Right lobe of liver (tissue), 6 donors: Measurements from ENCODE around the gene ABLIM2. TPM values are rescaled to one million over a fixed set of nuclear protein-coding genes. Genes with fewer than 3 reads are reported as not detected.

Source experiments
- ATAC-seq, 4 donors: fragments of 200-7000 bp; cut with Tn5 transposase; one replicate each; pipeline ENCODE4 v1.9.1; 2020; ENCODE audit warnings: mild to moderate bottlenecking in 4 of 4, moderate library complexity in 4 of 4
- DNase-seq, 3 donors: peaks; one replicate each; pipeline ENCODE4 v3.0.0-alpha.2; 2020
- H3K27ac ChIP-seq, 3 donors: fragments of 200-600 bp; one replicate each; pipeline ENCODE4 v1.8.0; 2022
- H3K27me3 ChIP-seq, 2 donors: fragments of 200-600 bp; one replicate each; pipeline ENCODE4 v1.8.0; 2022
- H3K36me3 ChIP-seq, 4 donors: fragments of 200-600 bp; sonication (generic) in 1 of 4; one replicate each; pipeline versions ENCODE4 v1.5.1 to v1.8.0; 2017 to 2022; ENCODE audit warnings: control low read depth in 1 of 4
- H3K4me1 ChIP-seq, 4 donors: fragments of 200-600 bp; sonication (generic) in 1 of 4; one replicate each; pipeline versions ENCODE4 v1.5.1 to v1.8.0; 2017 to 2022; ENCODE audit warnings: control low read depth in 1 of 4
- H3K4me3 ChIP-seq, 3 donors: fragments of 200-600 bp; one replicate each; pipeline ENCODE4 v1.8.0; 2022
- H3K9me3 ChIP-seq, 4 donors: fragments of 200-600 bp; sonication (generic) in 1 of 4; one replicate each; pipeline versions ENCODE4 v1.5.1 to v1.8.0; 2017 to 2022; ENCODE audit warnings: control low read depth in 1 of 4
- CTCF ChIP-seq, 4 donors: fragments of 200-600 bp in 3 of 4; fragments of 450-650 bp in 1 of 4; IDR thresholded peaks; one replicate each; pipeline versions ENCODE4 v1.5.1 to v1.8.0; 2016 to 2022; ENCODE audit warnings: antibody characterized with exemption in 4 of 4, mild to moderate bottlenecking in 2 of 4
- POLR2A ChIP-seq: fragments of 450-650 bp; IDR thresholded peaks from one replicate; pipeline ENCODE4 v1.6.1; 2017; ENCODE audit warnings: antibody characterized with exemption, mild to moderate bottlenecking
- WGBS: methylation state at CpG from one replicate; pipeline ENCODE4 v1.1.6; 2018; ENCODE audit warnings: low coverage, low lambda C conversion rate; ENCODE audit not compliant: insufficient coverage; ENCODE audit errors: missing lambda C conversion rate; 5-methylcytosine and 5-hydroxymethylcytosine counted together
- intact Hi-C, 2 donors: fragments of 100-400 bp; cut with DNase I; formaldehyde crosslinking; loops; one replicate each; pipeline versions ENCODE4 v1.11.2 to v1.14.1; 2022
- total RNA-seq, 6 experiments: library from RNA; depleted of rRNA in 2 of 6; stranded (reverse); fragments of >200 nt in 2 of 6; fragmentation: NEBNext Ultra II Directional in 3 of 6; extraction: Animal tissue kit (Norgen Biotek cat#: 25700) in 3 of 6; gene quantifications; one replicate each; pipeline versions ENCODE4 v1.1.0 to v1.2.4, GENCODE V29; 2016 to 2023
- donor health status: DM: no; HTN: yes; CAD: no.
- donor health status: DM: no; HTN: no; CAD: no.
- donor health status: DM: no; HTN: no; CAD: no.
- donor health status: DM: no; HTN: yes; CAD: no.
- donor health status: DM: no; HTN: yes; CAD: no.

ABLIM2 gene
- total RNA-seq, 6 experiments from 2014 or later, result 0.93 to 3.5 (median 2.3) TPM

- no peaks in the 10 kb centered on the region for H3K4me1 ChIP-seq
- no peak for ATAC-seq
- intact Hi-C loops, result no loop called here
Measured at GRCh38 chr4:7976634-7977033, 182.0 kb downstream of the ABLIM2 start.

GRCh38 chr4:7976025-7976424 is 182.6 kb downstream of the ABLIM2 start:
- H3K4me3 ChIP-seq, result no peak overlapping the region
- H3K4me1 ChIP-seq, result no peaks in the 10 kb centered on the region
- no peaks in the 10 kb centered on the region for H3K36me3 ChIP-seq
- no peak overlapping the region for H3K27ac ChIP-seq
- no peaks in the 10 kb centered on the region for H3K27me3 ChIP-seq
- WGBS, result 90% methylated on average over 5 of the region's 7 CpGs
- DNase-seq (no peak), ATAC-seq (no peak)
- intact Hi-C loops, result no loop called here
- no peaks in the 10 kb centered on the region for H3K9me3 ChIP-seq
- TF ChIP-seq CTCF (IDR thresholded peaks at IDR 0.05) (no peak), POLR2A (no peak)

More at GRCh38 chr4:7976634-7977033, 182.0 kb downstream of the ABLIM2 start:
- WGBS, result 82% methylated on average over 5 of the region's 5 CpGs
- Histone ChIP-seq H3K36me3 (no peaks in the 10 kb centered on the region), H3K4me3 (no peak overlapping the region), H3K27me3 (no peaks in the 10 kb centered on the region), H3K27ac (no peak overlapping the region), H3K9me3 (no peaks in the 10 kb centered on the region)
- no peak for TF ChIP-seq CTCF (IDR thresholded peaks at IDR 0.05)
- TF ChIP-seq POLR2A, result no peak
- DNase-seq, result no peak

- TF ChIP-seq POLR2A (no peak), CTCF (IDR thresholded peaks at IDR 0.05) (no peak)
- intact Hi-C loops, result no loop called here
- H3K9me3 ChIP-seq, result no peaks in the 10 kb centered on the region
- no peak for DNase-seq
- no peaks in the 10 kb centered on the region for H3K4me1 ChIP-seq
- H3K27ac ChIP-seq, result no peak overlapping the region
- no peaks in the 10 kb centered on the region for H3K27me3 ChIP-seq
- H3K4me3 ChIP-seq, result no peak overlapping the region
- ATAC-seq, result no peak
- WGBS, result 100% methylated on average over 1 of the region's 1 CpG
- H3K36me3 ChIP-seq, result no peaks in the 10 kb centered on the region
Measured at GRCh38 chr4:7974425-7974824, 184.2 kb downstream of the ABLIM2 start.

- ATAC-seq (no peak), DNase-seq (no peak)
- Histone ChIP-seq H3K27me3 (no peaks in the 10 kb centered on the region), H3K27ac (no peak overlapping the region), H3K4me1 (no peaks in the 10 kb centered on the region), H3K36me3 (no peaks in the 10 kb centered on the region), H3K9me3 (no peaks in the 10 kb centered on the region), H3K4me3 (no peak overlapping the region)
- WGBS, result 50% methylated on average over 3 of the region's 10 CpGs
- TF ChIP-seq CTCF (IDR thresholded peaks at IDR 0.05) (no peak), POLR2A (no peak)
- intact Hi-C loops, result no loop called here
Measured at GRCh38 chr4:7973545-7973981, 185.1 kb downstream of the ABLIM2 start.
